A549 (cell line): Measurements from ENCODE around the gene PIK3C3.

ENCODE experiments used
- BHLHE40 ChIP-seq: IDR thresholded peaks from 2 replicates; pipeline ENCODE4 v1.6.1; 2012; ENCODE audit warnings: low read depth, low read length, inconsistent platforms
- CEBPB ChIP-seq, 2 experiments: fragments of >200 bp in 1 of 2; sonication (Bioruptor Twin) in 1 of 2; formaldehyde crosslinking in 1 of 2; IDR thresholded peaks; 2 replicates each; pipeline ENCODE4 v1.6.1; 2012 to 2016
- GATA3 ChIP-seq: IDR thresholded peaks from 2 replicates; pipeline ENCODE4 v1.6.1; 2012; ENCODE audit warnings: borderline replicate concordance
- MAFK ChIP-seq: fragments of 450-650 bp; IDR thresholded peaks from 2 replicates; pipeline ENCODE4 v1.6.1; 2014; ENCODE audit not compliant: partially characterized antibody
- MAZ ChIP-seq: fragments of 150-350 bp; IDR thresholded peaks from 2 replicates; pipeline ENCODE4 v1.6.1; 2014; ENCODE audit warnings: antibody characterized with exemption, low read depth, low read length, borderline replicate concordance
- POLR2AphosphoS2 ChIP-seq: conservative IDR thresholded peaks from 2 replicates; pipeline ENCODE4 v1.6.1; 2012; ENCODE audit warnings: low read length, improper control_type of control experiment, inconsistent platforms
- RNF2 ChIP-seq: fragments of 200-600 bp; sonication (generic); IDR thresholded peaks from 2 replicates; pipeline ENCODE4 v1.6.1; 2016; ENCODE audit warnings: low read depth, mild to moderate bottlenecking, antibody characterized with exemption, moderate library complexity, borderline replicate concordance
- TF ChIP-seq, protein P1 (sequence below): fragments of >200 bp; sonication (Bioruptor Twin); formaldehyde crosslinking; IDR thresholded peaks from 3 replicates; pipeline ENCODE4 v1.5.1; 2016
- TF ChIP-seq, protein P2 (sequence below): fragments of 250-450 bp; sonication (Bioruptor Pico); IDR thresholded peaks from 2 replicates; pipeline ENCODE4 v1.5.0; 2021; ENCODE audit warnings: mild to moderate bottlenecking, moderate library complexity, borderline replicate concordance
- TF ChIP-seq, protein P3 (sequence below): fragments of 200-600 bp; sonication (generic); IDR thresholded peaks from 2 replicates; pipeline ENCODE4 v1.6.1; 2016; ENCODE audit warnings: antibody characterized with exemption, mild to moderate bottlenecking, moderate library complexity

DNA sequence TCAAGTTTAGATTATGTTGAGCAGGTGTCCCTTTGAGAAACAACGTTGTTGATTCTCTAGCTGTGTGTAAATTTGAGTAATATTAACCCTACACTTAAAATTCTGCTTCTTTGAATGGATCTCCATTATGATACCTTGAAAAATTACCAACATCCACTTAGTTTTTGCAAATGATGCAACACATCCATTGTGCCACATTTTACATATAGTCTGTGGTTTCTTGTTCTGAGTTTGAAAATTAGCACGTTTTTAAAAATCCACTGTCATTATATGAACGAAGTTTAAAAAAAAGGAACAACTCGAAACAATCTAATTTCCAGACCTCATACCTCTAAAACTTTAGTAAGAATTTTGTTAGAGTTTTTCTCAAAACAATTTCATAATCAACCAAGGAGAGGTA lies 37.7 kb downstream of the PIK3C3 start:
- TF ChIP-seq CEBPB (IDR thresholded peaks at IDR 0.05) (no peak), MAFK (no peak), RNF2 (no peak), GATA3 (no peak), POLR2AphosphoS2 (no peak), BHLHE40 (no peak), MAZ (no peak)
- TF ChIP-seq, protein P1, sequence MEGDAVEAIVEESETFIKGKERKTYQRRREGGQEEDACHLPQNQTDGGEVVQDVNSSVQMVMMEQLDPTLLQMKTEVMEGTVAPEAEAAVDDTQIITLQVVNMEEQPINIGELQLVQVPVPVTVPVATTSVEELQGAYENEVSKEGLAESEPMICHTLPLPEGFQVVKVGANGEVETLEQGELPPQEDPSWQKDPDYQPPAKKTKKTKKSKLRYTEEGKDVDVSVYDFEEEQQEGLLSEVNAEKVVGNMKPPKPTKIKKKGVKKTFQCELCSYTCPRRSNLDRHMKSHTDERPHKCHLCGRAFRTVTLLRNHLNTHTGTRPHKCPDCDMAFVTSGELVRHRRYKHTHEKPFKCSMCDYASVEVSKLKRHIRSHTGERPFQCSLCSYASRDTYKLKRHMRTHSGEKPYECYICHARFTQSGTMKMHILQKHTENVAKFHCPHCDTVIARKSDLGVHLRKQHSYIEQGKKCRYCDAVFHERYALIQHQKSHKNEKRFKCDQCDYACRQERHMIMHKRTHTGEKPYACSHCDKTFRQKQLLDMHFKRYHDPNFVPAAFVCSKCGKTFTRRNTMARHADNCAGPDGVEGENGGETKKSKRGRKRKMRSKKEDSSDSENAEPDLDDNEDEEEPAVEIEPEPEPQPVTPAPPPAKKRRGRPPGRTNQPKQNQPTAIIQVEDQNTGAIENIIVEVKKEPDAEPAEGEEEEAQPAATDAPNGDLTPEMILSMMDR = no peak
- TF ChIP-seq, protein P2, sequence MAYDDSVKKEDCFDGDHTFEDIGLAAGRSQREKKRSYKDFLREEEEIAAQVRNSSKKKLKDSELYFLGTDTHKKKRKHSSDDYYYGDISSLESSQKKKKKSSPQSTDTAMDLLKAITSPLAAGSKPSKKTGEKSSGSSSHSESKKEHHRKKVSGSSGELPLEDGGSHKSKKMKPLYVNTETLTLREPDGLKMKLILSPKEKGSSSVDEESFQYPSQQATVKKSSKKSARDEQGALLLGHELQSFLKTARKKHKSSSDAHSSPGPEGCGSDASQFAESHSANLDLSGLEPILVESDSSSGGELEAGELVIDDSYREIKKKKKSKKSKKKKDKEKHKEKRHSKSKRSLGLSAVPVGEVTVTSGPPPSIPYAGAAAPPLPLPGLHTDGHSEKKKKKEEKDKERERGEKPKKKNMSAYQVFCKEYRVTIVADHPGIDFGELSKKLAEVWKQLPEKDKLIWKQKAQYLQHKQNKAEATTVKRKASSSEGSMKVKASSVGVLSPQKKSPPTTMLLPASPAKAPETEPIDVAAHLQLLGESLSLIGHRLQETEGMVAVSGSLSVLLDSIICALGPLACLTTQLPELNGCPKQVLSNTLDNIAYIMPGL (CRISPR knock-in tag) = no peak
- TF ChIP-seq, protein P3, sequence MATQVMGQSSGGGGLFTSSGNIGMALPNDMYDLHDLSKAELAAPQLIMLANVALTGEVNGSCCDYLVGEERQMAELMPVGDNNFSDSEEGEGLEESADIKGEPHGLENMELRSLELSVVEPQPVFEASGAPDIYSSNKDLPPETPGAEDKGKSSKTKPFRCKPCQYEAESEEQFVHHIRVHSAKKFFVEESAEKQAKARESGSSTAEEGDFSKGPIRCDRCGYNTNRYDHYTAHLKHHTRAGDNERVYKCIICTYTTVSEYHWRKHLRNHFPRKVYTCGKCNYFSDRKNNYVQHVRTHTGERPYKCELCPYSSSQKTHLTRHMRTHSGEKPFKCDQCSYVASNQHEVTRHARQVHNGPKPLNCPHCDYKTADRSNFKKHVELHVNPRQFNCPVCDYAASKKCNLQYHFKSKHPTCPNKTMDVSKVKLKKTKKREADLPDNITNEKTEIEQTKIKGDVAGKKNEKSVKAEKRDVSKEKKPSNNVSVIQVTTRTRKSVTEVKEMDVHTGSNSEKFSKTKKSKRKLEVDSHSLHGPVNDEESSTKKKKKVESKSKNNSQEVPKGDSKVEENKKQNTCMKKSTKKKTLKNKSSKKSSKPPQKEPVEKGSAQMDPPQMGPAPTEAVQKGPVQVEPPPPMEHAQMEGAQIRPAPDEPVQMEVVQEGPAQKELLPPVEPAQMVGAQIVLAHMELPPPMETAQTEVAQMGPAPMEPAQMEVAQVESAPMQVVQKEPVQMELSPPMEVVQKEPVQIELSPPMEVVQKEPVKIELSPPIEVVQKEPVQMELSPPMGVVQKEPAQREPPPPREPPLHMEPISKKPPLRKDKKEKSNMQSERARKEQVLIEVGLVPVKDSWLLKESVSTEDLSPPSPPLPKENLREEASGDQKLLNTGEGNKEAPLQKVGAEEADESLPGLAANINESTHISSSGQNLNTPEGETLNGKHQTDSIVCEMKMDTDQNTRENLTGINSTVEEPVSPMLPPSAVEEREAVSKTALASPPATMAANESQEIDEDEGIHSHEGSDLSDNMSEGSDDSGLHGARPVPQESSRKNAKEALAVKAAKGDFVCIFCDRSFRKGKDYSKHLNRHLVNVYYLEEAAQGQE = no peak
